ENCODE results near the gene ICOS. TPM values are rescaled to one million over a fixed set of nuclear protein-coding genes. Genes with fewer than 3 reads are reported as not detected.

Gene ICOS
- total RNA-seq, 1 experiment from 2014 or later = not detected

GRCh38 chr2:203889944-203890343 lies 46.6 kb upstream of the ICOS start:
- CTCF ChIA-PET = no interaction called here
- no TSS peak for BruUV-seq (replicated peaks)

GRCh38 chr2:203890733-203891132 lies 45.8 kb upstream of the ICOS start:
- DNase-seq = no peak
- intact Hi-C loops (cut with micrococcal nuclease; ENCODE audit: unreplicated experiment) = no loop called here
- BruUV-seq (replicated peaks) = no TSS peak
- Histone ChIP-seq H3K9me3 (ENCODE audit: insufficient read depth, low read depth) (no peaks in the 10 kb centered on the region), H3K4me2 (no peak overlapping the region), H3K9me2 (ENCODE audit: insufficient read depth) (no peaks in the 10 kb centered on the region), H2AFZ (no peak overlapping the region), H3K79me2 (ENCODE audit: low read depth) (no peaks in the 10 kb centered on the region), H3K4me1 (replicated peaks; ENCODE audit: insufficient read depth) (no peaks in the 10 kb centered on the region), H3K27ac (no peak overlapping the region), H3K27me3 (ENCODE audit: insufficient read depth, low read depth) (no peaks in the 10 kb centered on the region), H3F3A (ENCODE audit: insufficient read depth, low read depth) (no peaks in the 10 kb centered on the region), H3K36me3 (ENCODE audit: low read depth) (no peaks in the 10 kb centered on the region), H3K4me3 (no peak overlapping the region), H4K20me1 (ENCODE audit: insufficient read depth) (no peaks in the 10 kb centered on the region)
- CTCF ChIA-PET = no interaction called here
- TF ChIP-seq, protein P1, sequence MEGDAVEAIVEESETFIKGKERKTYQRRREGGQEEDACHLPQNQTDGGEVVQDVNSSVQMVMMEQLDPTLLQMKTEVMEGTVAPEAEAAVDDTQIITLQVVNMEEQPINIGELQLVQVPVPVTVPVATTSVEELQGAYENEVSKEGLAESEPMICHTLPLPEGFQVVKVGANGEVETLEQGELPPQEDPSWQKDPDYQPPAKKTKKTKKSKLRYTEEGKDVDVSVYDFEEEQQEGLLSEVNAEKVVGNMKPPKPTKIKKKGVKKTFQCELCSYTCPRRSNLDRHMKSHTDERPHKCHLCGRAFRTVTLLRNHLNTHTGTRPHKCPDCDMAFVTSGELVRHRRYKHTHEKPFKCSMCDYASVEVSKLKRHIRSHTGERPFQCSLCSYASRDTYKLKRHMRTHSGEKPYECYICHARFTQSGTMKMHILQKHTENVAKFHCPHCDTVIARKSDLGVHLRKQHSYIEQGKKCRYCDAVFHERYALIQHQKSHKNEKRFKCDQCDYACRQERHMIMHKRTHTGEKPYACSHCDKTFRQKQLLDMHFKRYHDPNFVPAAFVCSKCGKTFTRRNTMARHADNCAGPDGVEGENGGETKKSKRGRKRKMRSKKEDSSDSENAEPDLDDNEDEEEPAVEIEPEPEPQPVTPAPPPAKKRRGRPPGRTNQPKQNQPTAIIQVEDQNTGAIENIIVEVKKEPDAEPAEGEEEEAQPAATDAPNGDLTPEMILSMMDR (conservative IDR thresholded peaks at IDR 0.05) = no peak
- no peak for TF ChIP-seq EZH2 (IDR thresholded peaks at IDR 0.05; ENCODE audit: low read depth)
- POLR2A ChIA-PET (ENCODE audit: unreplicated experiment) = no interaction called here

More at GRCh38 chr2:203889944-203890343, 46.6 kb upstream of the ICOS start:
- POLR2A ChIA-PET (ENCODE audit: unreplicated experiment) = no interaction called here
- no peaks in the 10 kb centered on the region for H3K79me2 ChIP-seq (ENCODE audit: low read depth)
- intact Hi-C loops (cut with micrococcal nuclease; ENCODE audit: unreplicated experiment) = no loop called here
- no peaks in the 10 kb centered on the region for H3K4me1 ChIP-seq (replicated peaks; ENCODE audit: insufficient read depth)
- no peak overlapping the region for H3K27ac ChIP-seq
- TF ChIP-seq, protein P1 (conservative IDR thresholded peaks at IDR 0.05) = no peak
- TF ChIP-seq EZH2 (IDR thresholded peaks at IDR 0.05; ENCODE audit: low read depth) = no peak
- no peaks in the 10 kb centered on the region for H3F3A ChIP-seq (ENCODE audit: insufficient read depth, low read depth)
- no peaks in the 10 kb centered on the region for H4K20me1 ChIP-seq (ENCODE audit: insufficient read depth)
- DNase-seq = no peak
- no peaks in the 10 kb centered on the region for H3K9me3 ChIP-seq (ENCODE audit: insufficient read depth, low read depth)
- H3K4me3 ChIP-seq = no peak overlapping the region
- no peaks in the 10 kb centered on the region for H3K27me3 ChIP-seq (ENCODE audit: insufficient read depth, low read depth)
- no peaks in the 10 kb centered on the region for H3K9me2 ChIP-seq (ENCODE audit: insufficient read depth)
- no peak overlapping the region for H2AFZ ChIP-seq
- no peak overlapping the region for H3K4me2 ChIP-seq
- no peaks in the 10 kb centered on the region for H3K36me3 ChIP-seq (ENCODE audit: low read depth)

DNA sequence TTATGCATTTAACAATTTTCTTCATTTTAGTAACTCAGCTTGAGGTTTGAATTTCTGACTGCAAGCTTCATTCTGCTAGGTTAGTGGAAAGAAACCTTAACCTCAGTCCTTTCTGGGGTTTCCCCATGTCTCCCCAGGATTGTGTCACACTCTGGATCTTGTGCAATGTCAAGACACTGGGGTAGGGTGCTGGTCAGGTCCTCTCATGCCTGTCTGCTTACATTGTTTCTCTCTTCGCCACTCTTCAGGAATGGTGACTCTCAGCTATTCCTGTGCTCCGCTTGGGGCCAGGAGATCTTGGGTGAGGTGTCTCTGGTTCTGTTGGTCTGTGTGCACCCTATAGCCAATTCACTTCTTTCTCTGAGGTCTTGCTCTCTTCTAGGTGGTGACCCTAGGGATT lies 45.1 kb upstream of the ICOS start:
- Histone ChIP-seq H3K79me2 (ENCODE audit: low read depth) (no peaks in the 10 kb centered on the region), H3K9me2 (ENCODE audit: insufficient read depth) (no peaks in the 10 kb centered on the region), H3K27ac (no peak overlapping the region), H3F3A (ENCODE audit: insufficient read depth, low read depth) (no peaks in the 10 kb centered on the region), H3K36me3 (ENCODE audit: low read depth) (no peaks in the 10 kb centered on the region), H3K4me1 (replicated peaks; ENCODE audit: insufficient read depth) (no peaks in the 10 kb centered on the region), H3K4me2 (no peak overlapping the region), H3K9me3 (ENCODE audit: insufficient read depth, low read depth) (no peaks in the 10 kb centered on the region), H2AFZ (no peak overlapping the region), H3K27me3 (ENCODE audit: insufficient read depth, low read depth) (no peaks in the 10 kb centered on the region), H4K20me1 (ENCODE audit: insufficient read depth) (no peaks in the 10 kb centered on the region), H3K4me3 (no peak overlapping the region)
- no peak for DNase-seq
- TF ChIP-seq, protein P1 (conservative IDR thresholded peaks at IDR 0.05) = no peak
- no peak for TF ChIP-seq EZH2 (IDR thresholded peaks at IDR 0.05; ENCODE audit: low read depth)
- intact Hi-C loops (cut with micrococcal nuclease; ENCODE audit: unreplicated experiment) = no loop called here
- ChIA-PET CTCF (no interaction called here), POLR2A (ENCODE audit: unreplicated experiment) (no interaction called here)
- no TSS peak for BruUV-seq (replicated peaks)

Data from PC-9 (cell line).